GM10266 (cell line): Measurements from ENCODE around the gene ANAPC5.
A peak's percentile ranks its signal among the peaks of the same experiment; 100 is the strongest.
"Not testable (repeated sequence)": the region's sequence is repeated elsewhere in the genome, so short reads cannot be mapped to it uniquely, and the experiment has no call there.

Experiments used
- DNase-seq: peaks from one replicate; pipeline ENCODE4 v3.0.0; 2012; ENCODE audit errors: extremely low spot score
- CTCF ChIP-seq: IDR thresholded peaks from 2 replicates; pipeline ENCODE4 v1.5.1; 2012; ENCODE audit warnings: mild to moderate bottlenecking, low read depth; ENCODE audit not compliant: control insufficient read depth, insufficient read depth; ENCODE audit errors: missing control alignments

ANAPC5 gene

GRCh38 chr12:121288986-121289385 lies 63.2 kb downstream of the ANAPC5 start:
- no peak for DNase-seq
- TF ChIP-seq CTCF = no peak

GRCh38 chr12:121288158-121288845 lies 63.9 kb downstream of the ANAPC5 start:
- peak; percentile 69 for DNase-seq

GRCh38 chr12:121287267-121287954 lies 64.8 kb downstream of the ANAPC5 start:
- TF ChIP-seq CTCF = no peak
- DNase-seq = no peak

More at GRCh38 chr12:121288158-121288845, 63.9 kb downstream of the ANAPC5 start:
- no peak for TF ChIP-seq CTCF

- DNase-seq = no peak
- TF ChIP-seq CTCF = no peak
Observed at GRCh38 chr12:121285856-121286255, 66.4 kb downstream of the ANAPC5 start.

- TF ChIP-seq CTCF = no peak
- no peak for DNase-seq
Observed at GRCh38 chr12:121284551-121285390, 67.4 kb downstream of the ANAPC5 start.

GRCh38 chr12:121283841-121284240 lies 68.4 kb downstream of the ANAPC5 start:
- no peak for TF ChIP-seq CTCF
- DNase-seq = no peak

- no peak for DNase-seq
- no peak for TF ChIP-seq CTCF
Observed at GRCh38 chr12:121283388-121283787, 68.8 kb downstream of the ANAPC5 start.

GRCh38 chr12:121282910-121283309 lies 69.3 kb downstream of the ANAPC5 start:
- DNase-seq = not testable (repeated sequence)
